GM18508 (cell line): ENCODE measurements around the gene LMX1A.

Source experiments
- ATAC-seq: cut with Tn5 transposase; IDR thresholded peaks from one replicate; pipeline ENCODE4 v1.9.1; 2021; ENCODE audit warnings: moderate number of reproducible peaks; ENCODE audit not compliant: insufficient read depth, unreplicated experiment

The LMX1A gene

DNA sequence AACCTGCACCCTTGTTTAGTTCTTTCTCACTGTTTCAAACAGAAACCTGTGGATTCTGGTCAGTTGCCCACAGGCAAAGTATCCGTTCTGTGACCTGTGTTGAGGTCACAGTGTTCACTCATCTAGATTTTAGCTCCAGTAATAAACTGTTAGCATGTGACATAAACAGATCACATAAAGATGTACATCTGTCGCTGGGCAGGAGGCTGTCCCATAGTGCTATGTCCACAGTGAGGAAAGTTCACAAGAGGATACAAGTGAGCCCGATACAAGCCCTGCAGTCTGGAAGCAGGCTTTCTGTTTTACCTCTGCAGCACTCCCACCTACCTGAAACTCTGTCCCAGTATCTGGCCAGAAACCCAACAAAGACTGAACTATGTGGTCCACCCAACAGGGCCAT lies 28.4 kb downstream of the LMX1A start:
- no peak for ATAC-seq

DNA sequence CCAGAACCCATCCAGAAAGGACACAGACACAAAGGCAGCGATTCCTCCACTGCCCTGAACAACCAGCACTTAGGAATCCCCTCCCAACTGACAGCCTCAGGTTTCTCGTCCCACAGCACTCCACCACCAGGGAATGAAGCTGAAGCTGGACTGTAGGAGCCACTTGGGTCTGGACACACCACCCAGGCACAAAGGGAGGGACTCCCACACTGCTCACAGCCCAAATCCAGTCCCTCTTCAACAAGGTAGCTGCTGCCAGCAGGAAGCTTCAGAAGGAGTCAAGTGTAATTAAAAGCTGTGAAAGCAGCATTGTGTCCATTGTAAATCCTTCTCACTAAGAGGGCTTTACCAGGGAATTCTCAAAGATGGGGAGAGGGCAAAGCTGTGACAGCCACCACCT lies 29.0 kb downstream of the LMX1A start:
- ATAC-seq: no peak

DNA sequence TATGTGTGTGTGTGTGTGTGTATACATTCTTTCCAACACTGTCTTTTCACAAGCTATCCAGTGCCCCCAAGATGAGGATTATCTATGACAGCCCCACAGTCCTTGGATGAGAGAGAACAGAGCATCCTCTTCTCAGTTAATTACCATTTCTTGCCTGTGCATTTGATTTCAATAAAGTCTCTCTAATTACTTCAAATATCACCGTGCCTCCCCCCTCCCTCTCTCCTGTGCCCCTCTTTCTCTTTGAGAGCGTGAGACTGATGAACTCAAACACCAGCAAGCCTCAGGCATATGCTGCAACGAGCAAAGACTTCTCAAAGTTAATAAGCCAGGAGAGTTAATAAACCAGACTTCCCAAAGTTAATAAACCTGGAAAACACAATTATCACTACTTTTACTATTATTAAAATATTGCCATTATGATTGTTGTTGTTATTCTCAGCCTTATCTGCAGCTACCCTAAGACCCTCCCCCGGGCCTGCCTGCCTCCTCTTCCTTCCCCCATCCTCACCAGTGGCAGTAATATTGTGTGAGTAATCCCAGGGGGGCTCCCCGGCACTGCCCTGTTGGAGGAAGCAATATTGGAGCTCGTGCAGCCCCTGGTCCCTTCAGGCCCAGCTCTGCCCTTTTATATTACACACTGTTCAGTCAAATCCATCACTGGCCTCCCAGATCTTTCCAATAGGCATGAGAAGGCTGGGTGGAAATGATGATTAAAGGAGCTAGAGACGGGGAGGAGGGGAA lies 30.9 kb downstream of the LMX1A start:
- no peak for ATAC-seq

DNA sequence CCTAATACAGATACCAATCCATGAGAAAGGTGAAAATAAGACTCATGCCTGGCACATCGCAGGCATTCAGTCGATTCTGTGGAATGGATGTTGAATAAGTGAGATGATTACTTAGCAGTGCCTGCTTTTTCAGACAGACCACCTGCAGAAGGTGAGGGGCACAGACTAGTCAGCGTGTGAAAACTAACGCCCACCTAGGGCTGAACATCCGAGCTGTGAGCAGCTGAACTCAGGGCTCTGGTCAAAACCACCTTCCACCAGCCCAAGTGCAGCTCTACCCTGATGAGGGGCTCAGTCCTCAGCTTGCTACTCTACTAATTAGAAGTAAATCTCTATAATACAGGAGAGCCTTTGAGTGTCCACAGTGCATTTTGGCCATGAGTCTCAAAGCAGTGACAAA lies 32.5 kb downstream of the LMX1A start:
- ATAC-seq: no peak

DNA sequence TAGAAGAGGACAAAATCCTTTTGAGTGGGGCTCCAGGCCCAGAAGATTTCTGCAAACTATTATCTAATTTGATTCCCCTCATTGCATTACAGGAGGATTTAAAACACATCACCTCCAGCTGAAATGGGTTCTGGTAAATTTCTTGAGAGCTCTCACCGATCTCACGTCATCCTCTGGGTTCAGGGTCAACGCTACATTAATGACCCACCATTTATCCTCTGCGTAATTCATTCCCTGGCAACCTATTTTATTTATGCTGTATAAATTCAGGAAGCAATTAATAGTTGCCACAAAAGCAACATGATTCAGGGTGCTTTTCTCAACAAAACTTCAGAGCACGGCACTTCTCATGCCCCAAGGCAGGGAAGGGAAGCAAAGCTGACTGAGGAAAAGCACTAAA lies 38.9 kb downstream of the LMX1A start:
- no peak for ATAC-seq

DNA sequence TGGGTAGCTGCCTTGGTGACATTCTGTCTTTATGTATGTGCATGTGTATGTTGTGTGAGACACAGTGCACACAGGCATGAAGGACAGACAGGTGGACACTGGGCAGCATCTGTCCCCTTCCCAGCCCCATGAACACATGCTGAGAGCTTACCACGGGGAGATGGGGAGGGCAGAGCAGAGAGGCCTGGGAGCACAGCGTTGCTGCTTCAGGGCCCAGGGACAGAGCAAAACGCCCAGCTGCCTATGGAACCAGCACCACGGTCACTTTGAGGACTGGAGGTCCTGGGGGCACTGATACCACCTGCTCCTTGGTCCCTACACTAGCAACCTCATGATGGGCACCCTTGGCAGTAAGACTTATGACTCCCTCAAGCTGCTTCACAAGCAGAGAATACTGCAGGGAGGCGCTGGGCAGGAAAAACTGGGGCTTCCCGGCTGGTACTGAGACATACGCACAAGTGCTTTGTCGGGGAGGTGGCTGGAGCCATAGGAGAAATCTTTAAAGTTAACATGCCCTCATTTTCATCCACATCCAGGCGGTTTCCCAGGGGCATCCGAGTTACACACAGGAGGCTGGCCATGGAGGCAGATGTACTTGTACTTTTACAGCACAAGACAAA lies 40.3 kb downstream of the LMX1A start:
- ATAC-seq: no peak

DNA sequence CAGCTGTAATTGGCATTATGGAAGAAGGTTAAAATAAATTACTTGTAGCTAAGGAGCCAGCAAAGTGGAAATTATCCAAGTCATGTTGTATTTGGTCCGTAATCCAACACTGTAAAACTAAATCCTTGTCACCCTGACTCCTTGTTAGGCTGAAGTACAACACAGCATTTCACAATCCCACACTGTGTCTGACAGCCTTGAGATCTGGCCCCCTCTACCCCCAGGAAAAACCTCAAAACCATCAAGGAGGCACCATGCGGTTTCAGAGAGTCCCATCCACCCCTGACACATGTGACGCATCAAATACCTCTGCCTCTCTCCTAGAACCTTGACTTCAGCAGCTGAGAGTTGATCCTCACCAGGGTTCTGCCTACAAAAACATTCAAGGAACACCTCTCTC lies 41.0 kb downstream of the LMX1A start:
- ATAC-seq: no peak

DNA sequence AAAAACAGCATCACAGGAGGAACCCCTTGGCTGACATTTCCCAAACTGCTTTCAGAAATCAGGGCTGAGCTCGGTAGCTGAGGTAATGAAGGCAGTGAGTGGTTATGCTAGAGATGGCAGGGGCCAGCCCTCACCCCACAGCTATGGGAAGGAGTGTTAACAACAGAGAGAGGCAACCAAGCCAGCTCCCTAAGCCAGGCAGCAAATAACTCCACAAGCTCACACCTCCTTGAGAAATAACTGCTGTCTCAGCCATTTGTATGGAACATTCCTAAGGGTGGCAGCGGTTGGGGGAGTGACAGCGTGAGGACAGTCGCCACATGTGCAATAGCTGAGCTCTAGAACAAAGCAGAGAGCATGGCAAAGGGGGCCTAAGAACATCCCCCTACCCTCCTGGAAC lies 42.6 kb downstream of the LMX1A start:
- no peak for ATAC-seq

DNA sequence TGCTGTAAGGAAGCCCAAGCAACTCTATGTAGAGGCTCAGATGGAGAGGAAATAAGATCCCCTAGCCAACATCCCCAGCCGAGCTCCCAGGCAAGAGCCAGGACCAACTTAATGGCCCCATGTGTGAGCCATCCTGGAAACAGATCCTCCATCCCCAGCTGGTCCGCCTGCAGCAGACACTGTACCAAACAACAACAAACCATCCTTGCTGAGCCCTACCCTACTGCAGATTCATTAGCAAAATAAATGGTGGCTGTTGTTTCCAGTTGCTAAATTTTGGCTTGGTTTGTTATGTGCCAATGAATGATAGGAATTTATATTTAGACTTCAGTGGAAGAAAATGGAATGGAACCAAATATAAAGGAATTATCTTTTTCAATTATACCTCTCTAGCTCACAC lies 43.9 kb downstream of the LMX1A start:
- no peak for ATAC-seq

DNA sequence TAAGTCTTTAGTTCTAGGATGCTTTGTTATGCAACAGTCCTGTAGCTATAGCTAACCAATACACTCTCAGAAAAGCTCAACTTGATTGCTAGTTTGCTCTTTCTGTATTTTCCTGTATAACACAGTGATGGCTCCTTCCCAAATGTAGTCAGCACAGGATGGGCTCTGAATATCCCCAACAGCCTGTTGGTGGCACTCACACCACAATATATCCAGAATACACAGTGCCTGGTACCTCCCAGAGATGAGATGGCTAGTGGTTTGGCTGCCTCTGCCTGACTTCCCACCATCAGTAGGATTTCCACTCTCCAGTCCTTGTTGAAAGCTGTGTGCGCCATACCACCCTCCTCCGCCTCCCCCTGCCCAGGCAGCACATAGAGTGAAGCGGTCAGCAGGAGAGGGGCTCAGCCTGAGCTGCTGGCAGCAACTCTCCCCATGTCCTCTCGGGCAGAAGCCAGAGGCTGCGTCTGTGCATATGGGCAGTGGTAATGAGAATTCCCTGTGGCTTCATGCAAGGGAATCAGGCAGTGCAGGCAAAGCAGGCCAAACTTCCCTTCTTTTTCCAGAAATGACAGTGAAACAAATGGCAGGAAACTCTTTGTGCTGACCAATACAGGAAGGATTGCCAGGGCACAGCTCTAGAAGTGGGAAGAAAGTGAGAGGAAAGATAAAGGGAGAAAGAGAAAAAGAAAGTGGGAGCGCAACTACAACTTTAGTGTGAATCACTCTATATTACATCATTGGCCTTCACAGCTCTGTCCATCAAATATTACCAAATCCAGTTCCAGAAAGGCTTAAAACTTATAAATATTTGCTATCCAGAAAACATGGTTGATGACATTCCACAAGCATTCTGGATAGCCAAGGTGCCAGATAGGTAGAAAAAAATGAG lies 49.7 kb downstream of the LMX1A start:
- ATAC-seq: no peak

DNA sequence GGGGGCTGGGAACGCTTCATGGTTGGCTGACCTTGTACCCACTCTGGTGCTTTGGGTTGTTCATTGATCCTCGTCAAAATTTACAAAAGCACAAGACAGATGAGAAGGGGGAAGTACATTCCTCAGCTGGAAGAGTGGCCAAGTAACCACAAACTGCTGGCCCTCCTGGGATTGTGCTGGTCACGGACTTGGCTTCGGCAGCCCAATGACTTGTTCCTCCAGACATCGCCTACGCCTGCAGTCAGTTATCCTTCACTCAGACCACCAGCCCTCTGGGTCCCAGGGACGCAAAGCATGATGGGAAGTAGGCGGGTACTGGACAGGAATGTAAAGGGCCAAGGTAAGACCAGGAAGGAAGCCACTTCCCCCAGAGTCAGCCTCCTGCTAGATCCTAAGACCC lies 53.1 kb downstream of the LMX1A start:
- ATAC-seq: no peak

DNA sequence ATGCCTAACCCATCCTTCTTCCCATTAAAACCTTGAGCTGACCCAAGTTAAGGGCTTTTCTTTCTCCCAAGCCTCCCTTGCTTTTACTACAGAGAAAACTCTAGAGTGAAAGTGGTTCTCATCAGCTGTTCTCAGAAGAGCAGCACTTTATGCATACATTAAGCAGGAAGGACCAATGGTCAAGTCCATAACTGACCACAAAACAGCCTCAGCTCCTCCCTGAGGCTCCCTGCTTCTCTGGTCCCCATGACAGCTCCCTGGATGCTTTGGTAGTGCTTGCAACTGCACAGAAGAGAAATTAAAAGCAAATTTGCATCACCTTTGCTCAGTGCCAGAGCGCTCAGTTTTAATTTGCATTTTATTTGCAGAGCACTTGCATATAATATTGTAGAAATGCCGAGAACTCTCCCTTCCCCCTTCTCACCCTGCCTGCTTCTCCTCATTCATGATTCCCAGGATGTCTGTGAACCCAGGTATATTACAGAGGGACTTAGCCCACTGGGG lies 56.1 kb downstream of the LMX1A start:
- ATAC-seq: no peak

DNA sequence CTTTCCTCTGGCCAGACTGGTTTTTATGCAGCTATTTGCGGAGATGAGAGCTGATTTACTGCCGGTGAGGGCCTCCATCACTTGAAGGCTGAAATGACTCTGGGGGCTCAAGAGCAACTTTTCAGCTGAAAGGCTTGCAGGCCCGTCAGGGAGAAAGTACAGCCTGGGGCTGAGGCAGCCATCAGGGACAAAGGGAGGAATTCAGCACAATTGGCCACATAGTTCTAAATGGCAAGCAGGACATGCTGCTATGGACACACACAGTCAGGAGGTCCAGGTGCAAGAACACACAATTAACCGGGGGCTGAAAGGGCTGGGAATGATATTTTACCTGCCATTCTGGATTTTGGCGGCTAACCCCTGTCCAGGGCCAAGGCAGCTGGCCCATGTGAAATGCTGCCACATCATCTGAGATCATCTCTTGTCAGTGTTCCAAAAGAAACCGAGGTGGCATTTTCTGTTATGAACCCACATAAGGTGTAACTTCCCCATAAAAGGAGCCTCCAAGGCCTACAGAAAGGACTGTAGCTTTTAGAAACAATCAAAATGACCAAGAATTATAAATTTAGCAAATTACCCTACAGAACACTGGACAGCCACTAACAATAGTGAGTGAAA lies 58.2 kb downstream of the LMX1A start:
- ATAC-seq: no peak

DNA sequence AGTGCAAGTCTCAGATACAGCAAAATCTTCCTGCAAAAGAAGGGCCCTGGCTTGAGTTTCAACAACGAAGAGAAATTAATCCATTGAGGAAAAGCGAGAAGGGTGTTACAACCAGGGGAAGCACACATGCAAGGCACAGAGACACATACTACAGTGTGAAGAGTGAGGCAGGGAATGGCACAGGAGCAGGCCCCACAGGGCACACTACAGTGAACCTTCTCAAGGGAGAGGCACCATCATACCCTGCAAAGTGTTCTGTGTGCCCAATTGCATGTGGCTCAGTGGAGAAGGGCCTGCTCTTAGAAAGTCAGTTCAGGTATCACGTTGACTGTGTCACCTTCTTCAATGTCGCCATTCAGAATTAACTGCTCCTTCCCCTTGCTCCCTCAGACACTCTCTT lies 60.3 kb downstream of the LMX1A start:
- no peak for ATAC-seq

DNA sequence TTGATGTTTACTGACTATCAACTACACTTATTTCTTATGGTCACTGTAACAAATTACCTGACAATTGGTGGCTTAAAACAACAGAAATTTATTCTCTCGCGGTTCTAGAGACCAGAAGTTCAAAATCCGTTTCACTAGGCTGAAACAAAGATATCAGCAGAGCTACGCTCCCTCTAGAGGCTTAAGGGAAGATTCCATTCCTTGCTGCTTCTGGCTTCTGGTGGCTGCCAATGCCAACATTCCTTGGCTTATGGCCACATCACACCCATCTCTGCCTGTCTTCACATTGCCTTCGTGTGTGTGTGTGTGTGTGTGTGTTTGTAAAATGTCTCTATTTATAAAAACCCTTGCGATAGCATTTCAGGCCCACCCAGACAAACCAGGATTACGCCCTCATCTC lies 66.4 kb downstream of the LMX1A start:
- ATAC-seq: no peak

DNA sequence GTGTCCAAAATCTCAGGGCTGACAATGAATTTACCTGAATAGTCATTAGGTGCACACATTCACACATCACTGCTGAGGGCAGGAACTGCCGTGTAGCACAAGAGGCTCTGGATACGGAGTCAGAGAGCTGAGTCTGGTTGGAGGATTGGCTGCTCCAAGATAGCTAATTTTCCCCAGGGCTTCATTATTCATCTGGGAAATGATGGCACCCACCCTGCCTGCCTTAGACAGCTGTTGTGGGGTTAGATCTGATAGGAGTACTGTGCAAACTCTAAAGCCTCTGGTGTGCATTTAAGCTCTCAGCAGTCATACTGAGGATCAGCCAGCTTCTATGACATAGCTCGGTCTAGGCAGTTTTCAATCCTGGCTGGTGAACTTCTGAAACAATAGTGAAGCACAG lies 67.0 kb downstream of the LMX1A start:
- ATAC-seq: no peak

DNA sequence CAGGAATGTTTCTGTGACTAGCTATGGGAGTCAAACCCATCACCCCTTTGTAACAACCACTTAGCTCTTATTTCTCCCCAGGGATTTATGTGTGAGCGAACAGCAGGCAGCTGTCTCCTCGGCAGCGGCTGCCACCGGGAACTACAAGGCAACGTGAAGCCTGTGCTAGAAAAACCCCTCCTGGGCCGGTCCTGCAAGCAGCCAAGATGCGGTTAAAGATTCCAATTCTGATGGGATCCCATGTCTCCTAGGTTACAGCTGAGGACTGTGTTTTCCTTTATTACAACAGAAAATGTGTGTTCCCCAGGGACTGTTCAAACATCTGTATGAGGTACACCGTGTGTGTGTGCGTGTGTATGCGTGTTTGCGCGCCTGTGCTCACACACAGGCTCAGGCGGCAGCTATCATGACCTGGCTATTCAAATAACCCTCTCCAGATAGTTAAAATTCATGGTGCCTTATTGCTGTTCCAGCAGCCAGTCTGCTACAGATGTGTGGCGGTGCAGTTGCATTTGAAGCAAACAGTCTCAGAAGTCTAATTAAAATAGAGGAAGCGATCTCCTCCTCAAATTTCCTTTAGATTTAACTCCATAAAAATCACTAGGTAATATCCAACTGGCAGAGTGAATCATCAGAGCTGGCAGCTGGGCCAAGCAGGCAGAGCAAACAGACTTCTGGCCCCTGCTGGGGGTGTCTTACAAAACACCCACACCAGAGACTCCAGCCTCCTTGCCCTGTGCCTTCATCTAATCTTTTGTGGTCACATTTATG lies 68.0 kb downstream of the LMX1A start:
- no peak for ATAC-seq

DNA sequence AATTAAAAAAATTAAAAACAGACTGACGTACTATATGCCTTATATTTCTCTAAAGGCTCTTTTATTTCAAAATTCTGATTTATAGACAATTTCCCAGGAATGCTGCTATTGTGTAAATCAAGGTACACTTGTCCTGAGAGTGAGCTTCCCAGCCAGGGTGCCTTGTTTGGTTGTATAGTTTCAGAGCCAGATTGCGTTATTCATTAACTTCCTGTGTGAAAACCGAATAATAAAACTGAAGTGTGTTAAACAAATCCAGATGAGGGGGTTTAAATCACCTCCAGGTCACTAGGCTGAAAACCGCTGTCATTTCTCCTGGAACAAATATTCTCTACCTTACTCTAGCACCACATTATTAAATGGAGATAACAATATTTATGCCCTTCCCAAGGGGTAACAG lies 68.7 kb downstream of the LMX1A start:
- no peak for ATAC-seq

DNA sequence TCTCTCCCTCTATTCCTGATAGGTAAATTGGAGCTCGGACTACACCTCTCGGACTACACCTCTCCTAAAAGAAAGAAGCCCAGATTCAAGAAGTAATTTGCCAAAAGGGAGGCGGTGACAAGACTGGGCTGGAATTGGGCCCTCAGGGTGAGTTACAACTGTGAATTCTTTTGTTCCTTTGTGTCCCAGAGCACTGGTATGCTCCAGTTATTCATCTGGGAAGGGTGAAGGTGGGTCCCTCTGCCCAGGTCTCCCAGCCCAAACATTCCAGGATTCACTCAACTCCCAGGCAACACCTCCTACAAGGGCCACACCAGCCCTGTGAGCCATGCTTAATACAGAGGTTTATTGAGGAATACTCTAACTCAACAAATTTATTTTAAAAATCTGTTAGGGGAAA lies 69.2 kb downstream of the LMX1A start:
- ATAC-seq: no peak

DNA sequence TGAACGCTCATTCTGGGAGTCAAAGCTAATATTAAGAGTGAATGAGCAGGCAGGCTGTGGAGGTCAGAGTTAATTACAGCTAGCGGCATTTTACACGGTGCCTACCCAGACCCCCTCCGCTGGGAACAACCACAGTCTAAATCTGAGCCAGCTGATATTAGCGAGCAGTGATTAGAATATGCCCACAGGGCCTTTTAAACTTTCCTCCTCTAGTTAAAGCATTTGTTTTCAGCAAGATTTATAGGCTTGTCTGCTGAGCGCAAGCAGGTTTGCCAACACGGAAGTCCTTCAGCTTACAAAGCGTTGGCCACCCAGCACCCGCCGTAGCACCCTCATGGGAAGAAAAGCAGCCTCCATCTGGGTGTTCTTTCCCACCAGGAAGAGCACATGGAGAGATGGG lies 72.1 kb downstream of the LMX1A start:
- ATAC-seq: no peak
